ENCODE data around the gene TMEM120B. TPM values are rescaled to one million over a fixed set of nuclear protein-coding genes. Genes with fewer than 3 reads are reported as not detected.

TMEM120B gene
- total RNA-seq, 2 experiments from 2014 or later: 12.4 to 21.5 TPM

GRCh38 chr12:121799842-121800693 is 87.5 kb downstream of the TMEM120B start:
- Histone ChIP-seq H2AFZ (ENCODE audit: low read length) (no peak overlapping the region), H3K36me3 (ENCODE audit: insufficient read depth, low read length) (peaks cover 9% of the 10 kb centered on the region; the same call in 1 of the 2 replicates), H3K4me3 (ENCODE audit: low read depth, low read length, poor library complexity, severe bottlenecking) (peak overlapping the region; percentile 75), H3K4me1 (ENCODE audit: insufficient read depth, low read length, poor library complexity, severe bottlenecking) (peaks cover 47% of the 10 kb centered on the region), H3K9me3 (ENCODE audit: low read length) (no peaks in the 10 kb centered on the region), H3K4me2 (ENCODE audit: low read length) (peak overlapping the region; percentile 99), H3K27ac (ENCODE audit: low read depth, low read length, poor library complexity, severe bottlenecking) (peak overlapping the region; percentile 74), H3K9me2 (ENCODE audit: insufficient read depth, low read length) (no peaks in the 10 kb centered on the region), H4K20me1 (ENCODE audit: insufficient read depth, low read length) (no peaks in the 10 kb centered on the region), H3K79me2 (ENCODE audit: insufficient read depth, low read depth, low read length) (peaks cover 20% of the 10 kb centered on the region; the same call in 1 of the 2 replicates)
- DNase-seq (ENCODE audit: low spot score): peak; percentile 65
- BruUV-seq (replicated peaks): no TSS peak
- TF ChIP-seq EZH2phosphoT487 (IDR thresholded peaks at IDR 0.05; ENCODE audit: borderline replicate concordance, low read depth, low read length) (no peak), CTCF (conservative IDR thresholded peaks at IDR 0.05; ENCODE audit: low read length) (no peak)
- CTCF ChIA-PET (ENCODE audit: unreplicated experiment): no interaction called here
- intact Hi-C loops (cut with micrococcal nuclease; ENCODE audit: unreplicated experiment): loop anchor here (5.0 kb wide), 2 partner anchors 173 to 207 kb away; partner anchors contain the start of gene ORAI1
- POLR2A ChIA-PET: interaction anchor here (3.0 kb wide), 1 partner anchor 92 kb away, joined by 14 read pairs; no protein-coding TSS in a partner anchor

- Histone ChIP-seq H3K4me1 (ENCODE audit: insufficient read depth, low read length, poor library complexity, severe bottlenecking) (peaks cover 48% of the 10 kb centered on the region), H3K9me3 (ENCODE audit: low read length) (no peaks in the 10 kb centered on the region), H4K20me1 (ENCODE audit: insufficient read depth, low read length) (no peaks in the 10 kb centered on the region), H3K9me2 (ENCODE audit: insufficient read depth, low read length) (no peaks in the 10 kb centered on the region), H3K4me2 (ENCODE audit: low read length) (peak overlapping the region; percentile 99), H3K79me2 (ENCODE audit: insufficient read depth, low read depth, low read length) (peaks cover 24% of the 10 kb centered on the region; the same call in 1 of the 2 replicates), H3K4me3 (ENCODE audit: low read depth, low read length, poor library complexity, severe bottlenecking) (peak overlapping the region; percentile 75), H3K27ac (ENCODE audit: low read depth, low read length, poor library complexity, severe bottlenecking) (peak overlapping the region; percentile 95), H3K36me3 (ENCODE audit: insufficient read depth, low read length) (peaks cover 9% of the 10 kb centered on the region; the same call in 1 of the 2 replicates), H2AFZ (ENCODE audit: low read length) (peak overlapping the region; percentile 6; the same call in 1 of the 2 replicates)
- peak; percentile 66 for DNase-seq (ENCODE audit: low spot score)
- no peak for TF ChIP-seq CTCF (conservative IDR thresholded peaks at IDR 0.05; ENCODE audit: low read length)
- ChIA-PET CTCF (ENCODE audit: unreplicated experiment) (interaction anchor here (0.9 to 2.6 kb wide), 2 partner anchors 8 to 11 kb away, joined by 3 to 13 read pairs; partner anchors contain the start of gene RHOF), POLR2A (interaction anchor here (0.6 to 3.0 kb wide), 9 partner anchors 10 to 96 kb away, joined by 3 to 19 read pairs (median 5); partner anchors contain the start of gene PSMD9)
- BruUV-seq (replicated peaks): no TSS peak
- intact Hi-C loops (cut with micrococcal nuclease; ENCODE audit: unreplicated experiment): loop anchor here (5.0 kb wide), 2 partner anchors 174 to 206 kb away; partner anchors contain the start of gene ORAI1
Observed at GRCh38 chr12:121800694-121801594, 88.4 kb downstream of the TMEM120B start.

Data from OCI-LY7 (cell line).